Subcutaneous preadipocyte (primary cell): ENCODE measurements around the gene RAB3GAP1. TPM values are rescaled to one million over a fixed set of nuclear protein-coding genes. Genes with fewer than 3 reads are reported as not detected.

ENCODE experiments used
- small RNA-seq: library from RNA; depleted of rRNA; stranded (forward); fragments of <200 nt; gene quantifications from one replicate; pipeline ENCODE3, GENCODE V24; 2012
- total RNA-seq: library from RNA; depleted of rRNA; stranded (reverse); fragments of >200 nt; gene quantifications from 2 replicates; pipeline ENCODE4 v1.2.3, GENCODE V29; 2012

The RAB3GAP1 gene
- total RNA-seq: 50.0 and 53.8 TPM in 2 replicates

GRCh38 chr2:135052042-135052876 is at the start of gene RAB3GAP1:
TSS of gene RAB3GAP1 (plus strand) at chr2:135052292. CDS start at chr2:135052308, 16 bp downstream.

GRCh38 chr2:135047300-135047699 is 4.8 kb upstream of the RAB3GAP1 start, which contains the start of gene MAP3K19:
TSS of gene MAP3K19 (minus strand) at chr2:135047447. CDS start at chr2:135024647, 22,800 bp downstream.

Small RNA genes lying within 50 kb of the gene (small RNA-seq; reads per million reads assigned to genes)
- not detected for gene SNORA40B

Other genes starting within 250 kb of the RAB3GAP1 start
- gene ACMSD, start 213.7 kb upstream of the RAB3GAP1 start, total RNA-seq: not detected in 2 replicates
- 16.9 and 22.3 TPM in 2 replicates for gene CCNT2, start 133.5 kb upstream of the RAB3GAP1 start, total RNA-seq
- not detected in 2 replicates for gene MAP3K19, start 4.8 kb upstream of the RAB3GAP1 start, total RNA-seq